Small intestine (tissue), 4 donors: Measurements from ENCODE around the gene TMEM130. TPM values are rescaled to one million over a fixed set of nuclear protein-coding genes. Genes with fewer than 3 reads are reported as not detected.

Experiments used
- polyA plus RNA-seq, 4 donors: library from polyadenylated mRNA; stranded (reverse) in 3 of 4; unstranded in 1 of 4; fragments of 200-250 nt in 3 of 4; fragments of 120-200 nt in 1 of 4; gene quantifications; one replicate each; pipeline versions ENCODE4 v1.2.1 to v1.2.3, GENCODE V29; 2013
- donor health status: healthy with polysubstance abuse.
- donor health status: Bipolar disorder and iron deficiency.
- donor health status: healthy.

TMEM130 gene
- polyA plus RNA-seq, 4 donors = 0.27 to 4.0 TPM; not detected in 2

Other genes starting within 250 kb of the TMEM130 start
- 10 to 100 TPM in 2 of 4 donors, 1 to 10 TPM in 2; 5.4 to 26.0 (median 10.1) TPM for gene TRRAP, start 8.5 kb upstream of the TMEM130 start, polyA plus RNA-seq